GM23248 (cell line): ENCODE measurements around the gene SURF4. TPM values are rescaled to one million over a fixed set of nuclear protein-coding genes. Genes with fewer than 3 reads are reported as not detected.

ENCODE experiments used
- DNase-seq: peaks from one replicate; pipeline ENCODE4 v3.0.0-alpha.2; 2015
- H2AFZ ChIP-seq: fragments of 200-600 bp; sonication (generic); 2 replicates; pipeline ENCODE4 v1.6.1; 2016; ENCODE audit warnings: antibody characterized with exemption
- H3F3A ChIP-seq: fragments of 200-600 bp; sonication (generic); 2 replicates; pipeline ENCODE4 v1.6.1; 2016; ENCODE audit warnings: mild to moderate bottlenecking, antibody characterized with exemption, mixed run types; ENCODE audit not compliant: insufficient read depth
- H3K27ac ChIP-seq: fragments of 200-600 bp; sonication (generic); 2 replicates; pipeline ENCODE4 v1.5.1; 2016; ENCODE audit warnings: mild to moderate bottlenecking
- H3K27me3 ChIP-seq: fragments of 200-600 bp; sonication (generic); replicated peaks from 2 replicates; pipeline ENCODE4 v1.6.1; 2016; ENCODE audit warnings: mild to moderate bottlenecking; ENCODE audit not compliant: insufficient read depth
- H3K36me3 ChIP-seq: fragments of 200-600 bp; sonication (generic); 2 replicates; pipeline ENCODE4 v1.6.1; 2016; ENCODE audit warnings: low read depth, mild to moderate bottlenecking
- H3K4me1 ChIP-seq: fragments of 200-600 bp; sonication (generic); 2 replicates; pipeline ENCODE4 v1.6.1; 2016; ENCODE audit warnings: mild to moderate bottlenecking; ENCODE audit not compliant: insufficient read depth
- H3K4me2 ChIP-seq: fragments of 200-600 bp; sonication (generic); one replicate; pipeline ENCODE4 v1.6.1; 2016; ENCODE audit warnings: mild to moderate bottlenecking; ENCODE audit not compliant: unreplicated experiment
- H3K4me3 ChIP-seq: fragments of 200-600 bp; sonication (generic); 2 replicates; pipeline ENCODE4 v1.5.1; 2016; ENCODE audit warnings: mild to moderate bottlenecking
- H3K79me2 ChIP-seq: fragments of 200-600 bp; sonication (generic); 2 replicates; pipeline ENCODE4 v1.6.1; 2016; ENCODE audit warnings: mild to moderate bottlenecking; ENCODE audit not compliant: insufficient read depth
- H3K9ac ChIP-seq: fragments of 200-600 bp; sonication (generic); 2 replicates; pipeline ENCODE4 v1.6.1; 2016; ENCODE audit warnings: mild to moderate bottlenecking
- H3K9me2 ChIP-seq: fragments of 200-600 bp; sonication (generic); 2 replicates; pipeline ENCODE4 v1.6.1; 2016; ENCODE audit warnings: mixed run types, mild to moderate bottlenecking, moderate library complexity; ENCODE audit not compliant: insufficient read depth
- H3K9me3 ChIP-seq: fragments of 200-600 bp; sonication (generic); one replicate; pipeline ENCODE4 v1.6.1; 2017; ENCODE audit warnings: low read depth
- H4K20me1 ChIP-seq: fragments of 200-600 bp; sonication (generic); 2 replicates; pipeline ENCODE4 v1.6.0; 2016; ENCODE audit not compliant: insufficient read depth
- EZH2 ChIP-seq: fragments of 200-600 bp; sonication (generic); IDR thresholded peaks from 2 replicates; pipeline ENCODE4 v1.6.1; 2018; ENCODE audit warnings: antibody characterized with exemption, mild to moderate bottlenecking; ENCODE audit not compliant: insufficient read depth, poor library complexity, severe bottlenecking
- EZH2phosphoT487 ChIP-seq: fragments of 200-600 bp; sonication (generic); IDR thresholded peaks from 2 replicates; pipeline ENCODE4 v1.6.1; 2018; ENCODE audit warnings: antibody characterized with exemption, moderate library complexity, mild to moderate bottlenecking, low read depth; ENCODE audit not compliant: insufficient read depth
- WGBS, 2 experiments: methylation state at CpG; one replicate each; pipeline ENCODE4 v1.1.6; 2015 to 2017; ENCODE audit warnings: low lambda C conversion rate in 2 of 2, low coverage in 1 of 2; ENCODE audit errors: missing lambda C conversion rate in 2 of 2; 5-methylcytosine and 5-hydroxymethylcytosine counted together
- in situ Hi-C: fragments of 300-500 bp; cut with MboI; formaldehyde crosslinking; loops from 2 replicates; pipeline ENCODE4 v1.15.0; 2020
- polyA plus RNA-seq: library from polyadenylated mRNA; unstranded; fragments of >200 nt; fragmentation: Nextera tagmentation; extraction: Ambion mirVana; gene quantifications from 2 replicates; pipeline ENCODE4 v1.2.1, GENCODE V29; 2016
- total RNA-seq: library from RNA; depleted of rRNA; stranded (reverse); fragments of >200 nt; shearing (Covaris generic); gene quantifications from 2 replicates; pipeline ENCODE4 v1.2.3, GENCODE V29; 2014

SURF4 gene
- total and polyA plus RNA-seq, 2 experiments from 2014 or later = 406 to 638 TPM

GRCh38 chr9:133404454-133405002, 28.7 kb upstream of the SURF4 start:
- TF ChIP-seq EZH2phosphoT487 (no peak), EZH2 (no peak)
- H3K9me3 ChIP-seq = no peaks in the 10 kb centered on the region
- WGBS, 2 experiments = 91% methylated on average over 12 of the region's 12 CpGs
- H3K27ac ChIP-seq = no peak overlapping the region
- peaks cover 19% of the 10 kb centered on the region for H3F3A ChIP-seq
- H3K4me1 ChIP-seq = peaks cover 12% of the 10 kb centered on the region
- H3K4me2 ChIP-seq = no peak overlapping the region
- no peaks in the 10 kb centered on the region for H3K27me3 ChIP-seq
- H2AFZ ChIP-seq = no peak overlapping the region
- H4K20me1 ChIP-seq = no peaks in the 10 kb centered on the region
- in situ Hi-C loops = no loop called here
- H3K79me2 ChIP-seq = no peaks in the 10 kb centered on the region
- no peak overlapping the region for H3K9ac ChIP-seq
- peaks cover 8% of the 10 kb centered on the region for H3K36me3 ChIP-seq
- DNase-seq = no peak
- H3K9me2 ChIP-seq = no peaks in the 10 kb centered on the region
- no peak overlapping the region for H3K4me3 ChIP-seq

- Histone ChIP-seq H3K4me2 (no peak overlapping the region), H3K79me2 (no peaks in the 10 kb centered on the region), H3K27ac (no peak overlapping the region), H3K27me3 (no peaks in the 10 kb centered on the region), H3K4me3 (no peak overlapping the region), H3K36me3 (peaks cover 8% of the 10 kb centered on the region), H3K9me3 (no peaks in the 10 kb centered on the region), H4K20me1 (no peaks in the 10 kb centered on the region), H3K9me2 (no peaks in the 10 kb centered on the region), H3K9ac (no peak overlapping the region), H2AFZ (no peak overlapping the region), H3K4me1 (peaks cover 12% of the 10 kb centered on the region), H3F3A (peaks cover 14% of the 10 kb centered on the region)
- 84 to 88% methylated on average over 15 to 16 of the region's 16 CpGs for WGBS, 2 experiments
- peak; percentile 33 for DNase-seq
- in situ Hi-C loops = no loop called here
- no peak for TF ChIP-seq EZH2phosphoT487
- TF ChIP-seq EZH2 = no peak
Measured at GRCh38 chr9:133403766-133404453, 28.1 kb upstream of the SURF4 start.

- TF ChIP-seq EZH2 (no peak), EZH2phosphoT487 (no peak)
- no peaks in the 10 kb centered on the region for H3K79me2 ChIP-seq
- no peak overlapping the region for H3K9ac ChIP-seq
- H3K4me3 ChIP-seq = no peak overlapping the region
- H3K9me2 ChIP-seq = no peaks in the 10 kb centered on the region
- H3K36me3 ChIP-seq = no peaks in the 10 kb centered on the region; the same call in 1 of the 2 replicates
- H3K4me2 ChIP-seq = no peak overlapping the region
- H3K4me1 ChIP-seq = peaks cover 12% of the 10 kb centered on the region
- H3F3A ChIP-seq = peaks cover 14% of the 10 kb centered on the region
- in situ Hi-C loops = no loop called here
- DNase-seq = no peak
- H3K27me3 ChIP-seq = no peaks in the 10 kb centered on the region; the same call in 1 of the 2 replicates
- H2AFZ ChIP-seq = no peak overlapping the region
- no peaks in the 10 kb centered on the region for H3K9me3 ChIP-seq
- 83 to 88% methylated on average over 3 to 7 of the region's 7 CpGs for WGBS, 2 experiments
- no peak overlapping the region for H3K27ac ChIP-seq
- H4K20me1 ChIP-seq = no peaks in the 10 kb centered on the region
Measured at GRCh38 chr9:133402689-133403088, 26.8 kb upstream of the SURF4 start.

- TF ChIP-seq EZH2 (no peak), EZH2phosphoT487 (no peak)
- Histone ChIP-seq H2AFZ (no peak overlapping the region), H3K27ac (no peak overlapping the region), H4K20me1 (no peaks in the 10 kb centered on the region), H3K9me3 (no peaks in the 10 kb centered on the region), H3K27me3 (no peaks in the 10 kb centered on the region; the same call in 1 of the 2 replicates), H3K4me1 (peaks cover 12% of the 10 kb centered on the region), H3K9me2 (no peaks in the 10 kb centered on the region), H3K36me3 (no peaks in the 10 kb centered on the region; the same call in 1 of the 2 replicates), H3K79me2 (no peaks in the 10 kb centered on the region), H3F3A (peaks cover 13% of the 10 kb centered on the region), H3K9ac (no peak overlapping the region), H3K4me2 (no peak overlapping the region), H3K4me3 (no peak overlapping the region)
- in situ Hi-C loops = no loop called here
- DNase-seq = no peak
- 85 to 90% methylated on average over 6 of the region's 6 CpGs for WGBS, 2 experiments
Measured at GRCh38 chr9:133401588-133401987, 25.7 kb upstream of the SURF4 start.
